SK-N-SH (cell line): ENCODE data around the gene STRBP. TPM values are rescaled to one million over a fixed set of nuclear protein-coding genes. Genes with fewer than 3 reads are reported as not detected.
"Not testable (repeated sequence)": the region's sequence is repeated elsewhere in the genome, so short reads cannot be mapped to it uniquely, and the experiment has no call there.

Experiments
- CTCF ChIA-PET: fragments of 300-600, 350-600 bp; formaldehyde crosslinking; extraction: SDS; loops from one replicate; lab custom pipeline; 2021; lab: Yijun Ruan, JAX
- POLR2A ChIA-PET: fragments of 350-600 bp; sonication (Branson Sonifier 250); formaldehyde crosslinking; extraction: SDS; loops from one replicate; lab custom pipeline; 2020; ENCODE audit warnings: antibody characterized with exemption, inconsistent platforms; lab: Yijun Ruan, JAX
- DNase-seq: peaks from one replicate; pipeline ENCODE4 v3.0.0; 2012
- H2AFZ ChIP-seq: fragments of 200-600 bp; sonication (generic); 2 replicates; pipeline ENCODE4 v1.8.1; 2016; ENCODE audit warnings: antibody characterized with exemption, mild to moderate bottlenecking, low read depth
- H3F3A ChIP-seq: fragments of 200-600 bp; sonication (generic); replicated peaks from 2 replicates; pipeline ENCODE3; 2016; ENCODE audit warnings: antibody characterized with exemption, mild to moderate bottlenecking; ENCODE audit not compliant: insufficient read depth
- H3K27ac ChIP-seq, 2 experiments: fragments of 200-500 bp in 1 of 2; fragments of 200-600 bp in 1 of 2; sonication (Bioruptor generic) in 1 of 2; sonication (generic), shearing (Covaris generic) in 1 of 2; 2 replicates each; pipeline versions ENCODE4 v1.5.1 to v1.6.1; 2014 to 2016; ENCODE audit warnings: low read depth in 2 of 2, inconsistent platforms in 1 of 2, low read length in 1 of 2, mild to moderate bottlenecking in 1 of 2, mixed read lengths in 1 of 2
- H3K27me3 ChIP-seq: fragments of 200-600 bp; sonication (generic), shearing (Covaris generic); 2 replicates; pipeline ENCODE4 v1.6.1; 2016; ENCODE audit warnings: mixed run types; ENCODE audit not compliant: insufficient read depth
- H3K36me3 ChIP-seq, 2 experiments: fragments of 200-500 bp in 1 of 2; fragments of 200-600 bp in 1 of 2; sonication (Bioruptor generic) in 1 of 2; sonication (generic) in 1 of 2; replicated peaks in 1 of 2; 2 replicates each; pipeline versions ENCODE3 to v1.5.1; 2014 to 2016; ENCODE audit warnings: low read length in 1 of 2, mild to moderate bottlenecking in 1 of 2; ENCODE audit not compliant: insufficient read depth in 2 of 2, control insufficient read depth in 1 of 2
- H3K4me1 ChIP-seq, 2 experiments: fragments of 200-500 bp in 1 of 2; fragments of 200-600 bp in 1 of 2; sonication (Bioruptor generic) in 1 of 2; sonication (generic), shearing (Covaris generic) in 1 of 2; 2 replicates each; pipeline versions ENCODE4 v1.5.1 to v1.6.1; 2014 to 2016; ENCODE audit warnings: low read depth in 1 of 2, low read length in 1 of 2, mixed run types in 1 of 2; ENCODE audit not compliant: insufficient read depth in 2 of 2, control insufficient read depth in 1 of 2
- H3K4me2 ChIP-seq: fragments of 200-600 bp; sonication (generic), shearing (Covaris generic); 2 replicates; pipeline ENCODE4 v1.6.1; 2017; ENCODE audit warnings: mixed run types
- H3K4me3 ChIP-seq, 2 experiments: fragments of 200-500 bp in 1 of 2; fragments of 200-600 bp in 1 of 2; sonication (Bioruptor generic) in 1 of 2; sonication (generic), shearing (Covaris generic) in 1 of 2; 2 replicates each; pipeline versions ENCODE4 v1.5.1 to v1.8.1; 2014 to 2016; ENCODE audit warnings: low read depth in 2 of 2, inconsistent platforms in 1 of 2, low read length in 1 of 2, mild to moderate bottlenecking in 1 of 2, mixed read lengths in 1 of 2, moderate library complexity in 1 of 2
- H3K79me2 ChIP-seq: fragments of 200-600 bp; sonication (generic); 2 replicates; pipeline ENCODE4 v1.8.1; 2017; ENCODE audit warnings: mild to moderate bottlenecking; ENCODE audit not compliant: insufficient read depth
- H3K9ac ChIP-seq: fragments of 200-600 bp; sonication (generic); 2 replicates; pipeline ENCODE4 v1.6.1; 2017; ENCODE audit warnings: mixed run types
- H3K9me2 ChIP-seq: fragments of 200-600 bp; sonication (generic); 2 replicates; pipeline ENCODE4 v1.6.1; 2017; ENCODE audit warnings: mixed run types
- H3K9me3 ChIP-seq: fragments of 200-600 bp; sonication (generic); 2 replicates; pipeline ENCODE4 v1.6.1; 2017; ENCODE audit warnings: mixed run types, mild to moderate bottlenecking, moderate library complexity
- H4K20me1 ChIP-seq: fragments of 200-600 bp; sonication (generic); 2 replicates; pipeline ENCODE4 v1.6.1; 2017; ENCODE audit warnings: mild to moderate bottlenecking, mixed run types; ENCODE audit not compliant: insufficient read depth
- FOSL2 ChIP-seq: IDR thresholded peaks from 2 replicates; pipeline ENCODE4 v1.4.0; 2012; ENCODE audit warnings: low read depth, mild to moderate bottlenecking, moderate library complexity, borderline replicate concordance
- FOXM1 ChIP-seq: IDR thresholded peaks from 2 replicates; pipeline ENCODE4 v1.4.0; 2012; ENCODE audit warnings: low read depth, mild to moderate bottlenecking
- GABPA ChIP-seq: IDR thresholded peaks from 2 replicates; pipeline ENCODE4 v1.4.0; 2012; ENCODE audit warnings: low read depth, mild to moderate bottlenecking
- IRF3 ChIP-seq: fragments of 150-350 bp; IDR thresholded peaks from 2 replicates; pipeline ENCODE4 v1.6.1; 2016; ENCODE audit warnings: mild to moderate bottlenecking, low read depth, low read length
- MAX ChIP-seq: IDR thresholded peaks from 2 replicates; pipeline ENCODE4 v1.4.0; 2012; ENCODE audit warnings: low read depth
- MEF2A ChIP-seq: IDR thresholded peaks from 2 replicates; pipeline ENCODE4 v1.4.0; 2012; ENCODE audit warnings: low read depth, borderline replicate concordance
- NFIC ChIP-seq: IDR thresholded peaks from 2 replicates; pipeline ENCODE4 v1.4.0; 2012; ENCODE audit warnings: borderline replicate concordance
- RAD21 ChIP-seq: IDR thresholded peaks from 2 replicates; pipeline ENCODE4 v1.6.1; 2012; ENCODE audit warnings: mild to moderate bottlenecking, low read length
- RFX5 ChIP-seq: IDR thresholded peaks from 2 replicates; pipeline ENCODE4 v1.6.1; 2012; ENCODE audit warnings: mild to moderate bottlenecking, improper control_type of control experiment, low read length
- SIN3A ChIP-seq: IDR thresholded peaks from 2 replicates; pipeline ENCODE4 v1.6.1; 2012; ENCODE audit warnings: low read depth, mild to moderate bottlenecking, low read length, moderate library complexity, borderline replicate concordance
- TAF1 ChIP-seq: IDR thresholded peaks from 2 replicates; pipeline ENCODE4 v1.6.1; 2012; ENCODE audit warnings: low read depth, mild to moderate bottlenecking, low read length, moderate library complexity, borderline replicate concordance
- TEAD4 ChIP-seq: IDR thresholded peaks from 2 replicates; pipeline ENCODE4 v1.4.0; 2012; ENCODE audit warnings: mild to moderate bottlenecking, borderline replicate concordance; ENCODE audit not compliant: insufficient read depth
- USF1 ChIP-seq: IDR thresholded peaks from 2 replicates; pipeline ENCODE4 v1.4.0; 2012; ENCODE audit warnings: low read depth, borderline replicate concordance
- USF2 ChIP-seq: fragments of 150-350 bp; IDR thresholded peaks from 2 replicates; pipeline ENCODE4 v1.6.1; 2017; ENCODE audit warnings: antibody characterized with exemption, low read length, low read depth, borderline replicate concordance
- YY1 ChIP-seq: IDR thresholded peaks from 2 replicates; pipeline ENCODE4 v1.4.0; 2012; ENCODE audit warnings: low read depth, mild to moderate bottlenecking
- WGBS: methylation state at CpG from one replicate; pipeline ENCODE4 v1.1.6; 2017; ENCODE audit warnings: low lambda C conversion rate; 5-methylcytosine and 5-hydroxymethylcytosine counted together
- polyA plus RNA-seq, 3 experiments: library from polyadenylated mRNA; depleted of rRNA; stranded (reverse); fragments of >200 nt; gene quantifications; 2 replicates each; pipeline ENCODE4 v1.2.3, GENCODE V29; 2012

Gene STRBP
- polyA plus RNA-seq, 1 of the 3 experiments (the other 2 are of a cell fraction) = 5.9 TPM

- Histone ChIP-seq H3K4me3 (no peak overlapping the region), H3K4me1 (peaks cover 0 to 9% of the 10 kb centered on the region in 2 experiments; a peak in 2 of 4 replicates), H3K27me3 (no peaks in the 10 kb centered on the region), H3K9me2 (no peaks in the 10 kb centered on the region), H3K27ac (no peak overlapping the region), H4K20me1 (no peaks in the 10 kb centered on the region), H3F3A (no peaks in the 10 kb centered on the region), H3K9ac (no peak overlapping the region), H3K4me2 (no peak overlapping the region), H3K79me2 (no peaks in the 10 kb centered on the region), H3K36me3 (no peaks in the 10 kb centered on the region), H2AFZ (no peak overlapping the region), H3K9me3 (no peaks in the 10 kb centered on the region)
- POLR2A ChIA-PET = no interaction called here
- no peak for DNase-seq
- 63% methylated on average over 17 of the region's 17 CpGs for WGBS
- TF ChIP-seq TEAD4 (no peak), USF2 (no peak)
- CTCF ChIA-PET = interaction anchor here (1.0 to 1.3 kb wide), 3 partner anchors 47 to 83 kb away, joined by 3 to 4 read pairs (median 3); no protein-coding TSS in a partner anchor
Measured at GRCh38 chr9:123302348-123303214, 34.2 kb upstream of the STRBP start.

- ChIA-PET POLR2A (interaction anchor here (0.7 kb wide), 1 partner anchor 26 kb away, joined by 3 read pairs; no protein-coding TSS in a partner anchor), CTCF (interaction anchor here (1.0 to 1.3 kb wide), 3 partner anchors 48 to 84 kb away, joined by 3 to 4 read pairs (median 3); no protein-coding TSS in a partner anchor)
- not testable (repeated sequence) for H4K20me1 ChIP-seq, H3K4me1 ChIP-seq, H3K9ac ChIP-seq, H3K4me3 ChIP-seq, H3F3A ChIP-seq, H3K27ac ChIP-seq, H3K79me2 ChIP-seq, H3K9me3 ChIP-seq, H3K4me2 ChIP-seq, H3K27me3 ChIP-seq, H2AFZ ChIP-seq, DNase-seq, H3K36me3 ChIP-seq, H3K9me2 ChIP-seq
- WGBS = 81% methylated on average over 13 of the region's 13 CpGs
Measured at GRCh38 chr9:123301936-123302335, 33.5 kb upstream of the STRBP start.

- Histone ChIP-seq H3K4me1 (peaks cover 0 to 9% of the 10 kb centered on the region in 2 experiments; a peak in 1 of 4 replicates), H3K27me3 (0 out of 2 replicates have a peak, but pooled peaks cover 7% of the 10 kb centered on the region), H3K36me3 (no peaks in the 10 kb centered on the region), H3K27ac (no peak overlapping the region), H3K9ac (no peak overlapping the region), H3K4me2 (no peak overlapping the region), H4K20me1 (no peaks in the 10 kb centered on the region), H3K9me2 (no peaks in the 10 kb centered on the region; the same call in 1 of the 2 replicates), H3K9me3 (no peaks in the 10 kb centered on the region), H3K79me2 (no peaks in the 10 kb centered on the region), H3K4me3 (no peak overlapping the region), H3F3A (no peaks in the 10 kb centered on the region), H2AFZ (no peak overlapping the region)
- ChIA-PET POLR2A (no interaction called here), CTCF (interaction anchor here (1.0 to 1.1 kb wide), 2 partner anchors 32 to 49 kb away, joined by 3 read pairs; partner anchors contain the start of gene STRBP)
- WGBS = 51% methylated on average over 3 of the region's 3 CpGs
- no peak for DNase-seq
- TF ChIP-seq TAF1 (no peak), FOXM1 (no peak), RFX5 (no peak), MAX (no peak), IRF3 (no peak), RAD21 (no peak), YY1 (no peak), USF1 (no peak), FOSL2 (no peak), SIN3A (no peak), MEF2A (no peak), TEAD4 (no peak), GABPA (no peak), NFIC (no peak)
Measured at GRCh38 chr9:123300554-123300953, 32.2 kb upstream of the STRBP start.
